Astrocyte of the cerebellum (primary cell): ENCODE data around the gene SNED1.

Experiments
- DNase-seq: peaks from one replicate; pipeline ENCODE4 v3.0.0-alpha.2; 2011; ENCODE audit warnings: low read depth
- H3K4me3 ChIP-seq: 2 replicates; pipeline ENCODE4 v1.5.1; 2011; ENCODE audit warnings: mild to moderate bottlenecking, low read depth, low read length, moderate library complexity
- CTCF ChIP-seq: IDR thresholded peaks from 2 replicates; pipeline ENCODE4 v1.5.1; 2012; ENCODE audit warnings: low read length, low read depth, moderate library complexity, mild to moderate bottlenecking; ENCODE audit errors: missing control alignments
- in situ Hi-C: cut with HindIII; loops from 2 replicates; pipeline ENCODE4 v1.10.0; 2017; ENCODE audit warnings: low sequenced_read_pairs

Gene SNED1

GRCh38 chr2:240981280-240981679 lies 17.1 kb upstream of the SNED1 start:
- DNase-seq, result no peak
- TF ChIP-seq CTCF, result no peak
- in situ Hi-C loops, result no loop called here
- no peak overlapping the region for H3K4me3 ChIP-seq

GRCh38 chr2:240981871-240982800 lies 16.3 kb upstream of the SNED1 start:
- no peak for DNase-seq
- in situ Hi-C loops, result no loop called here
- no peak for TF ChIP-seq CTCF
- no peak overlapping the region for H3K4me3 ChIP-seq

GRCh38 chr2:240982821-240983281 lies 15.6 kb upstream of the SNED1 start:
- H3K4me3 ChIP-seq, result no peak overlapping the region
- TF ChIP-seq CTCF, result no peak
- in situ Hi-C loops, result no loop called here
- no peak for DNase-seq

- no peak overlapping the region for H3K4me3 ChIP-seq
- no peak for DNase-seq
- in situ Hi-C loops, result no loop called here
- peak; percentile 64 for TF ChIP-seq CTCF
Measured at GRCh38 chr2:240983361-240983995, 14.9 kb upstream of the SNED1 start.

GRCh38 chr2:240983996-240984498 lies 14.4 kb upstream of the SNED1 start:
- no peak for DNase-seq
- in situ Hi-C loops, result no loop called here
- H3K4me3 ChIP-seq, result no peak overlapping the region
- no peak for TF ChIP-seq CTCF

- no peak overlapping the region for H3K4me3 ChIP-seq
Measured at GRCh38 chr2:240985881-240986786, 12.3 kb upstream of the SNED1 start.

More at GRCh38 chr2:240985881-240986786, 12.3 kb upstream of the SNED1 start:
- TF ChIP-seq CTCF, result no peak
- DNase-seq, result no peak
- in situ Hi-C loops, result no loop called here
